Cardiac muscle cell (in vitro differentiated cells and primary cell): ENCODE results near the gene CORO7. TPM values are rescaled to one million over a fixed set of nuclear protein-coding genes. Genes with fewer than 3 reads are reported as not detected.
A peak's percentile ranks its signal among the peaks of the same experiment; 100 is the strongest.

ENCODE experiments used
- DNase-seq, 2 donors: peaks; one replicate each; pipeline versions ENCODE4 v3.0.0 to v3.0.0-alpha.2; 2010 to 2017; ENCODE audit warnings: low read depth in 1 of 2, low spot score in 1 of 2
- H3K27ac ChIP-seq: fragments of 200-600 bp; sonication (generic); 2 replicates; pipeline ENCODE4 v1.5.1; 2016
- H3K27me3 ChIP-seq: fragments of 200-600 bp; sonication (generic); 2 replicates; pipeline ENCODE4 v1.6.0; 2016; ENCODE audit warnings: control low read depth
- H3K36me3 ChIP-seq: fragments of 200-600 bp; sonication (generic); 2 replicates; pipeline ENCODE4 v1.5.1; 2016; ENCODE audit warnings: control low read depth
- H3K4me1 ChIP-seq: fragments of 200-600 bp; sonication (generic); 2 replicates; pipeline ENCODE4 v1.8.1; 2017; ENCODE audit warnings: low read depth, mild to moderate bottlenecking, mixed run types
- H3K4me3 ChIP-seq: fragments of 200-600 bp; sonication (generic); 2 replicates; pipeline ENCODE4 v1.5.1; 2016; ENCODE audit warnings: mild to moderate bottlenecking
- H3K9me3 ChIP-seq: fragments of 200-600 bp; sonication (generic); 2 replicates; pipeline ENCODE4 v1.5.1; 2017; ENCODE audit warnings: low read depth, mild to moderate bottlenecking, control low read depth
- polyA plus RNA-seq: library from polyadenylated mRNA; unstranded; fragments of >200 nt; fragmentation: Nextera tagmentation; extraction: Ambion mirVana; gene quantifications from 2 replicates; pipeline ENCODE4 v1.2.1, GENCODE V29; 2016
- total RNA-seq: library from RNA; depleted of rRNA; stranded (reverse); fragments of >200 nt; gene quantifications from 2 replicates; pipeline ENCODE4 v1.2.3, GENCODE V29; 2016
- TF ChIP-seq, protein P1 (sequence below): IDR thresholded peaks from 2 replicates; pipeline ENCODE4 v1.5.1; 2012; ENCODE audit warnings: low read depth, mild to moderate bottlenecking, low read length

Gene CORO7
- total and polyA plus RNA-seq, 2 experiments from 2014 or later = 62.1 to 66.5 TPM

DNA sequence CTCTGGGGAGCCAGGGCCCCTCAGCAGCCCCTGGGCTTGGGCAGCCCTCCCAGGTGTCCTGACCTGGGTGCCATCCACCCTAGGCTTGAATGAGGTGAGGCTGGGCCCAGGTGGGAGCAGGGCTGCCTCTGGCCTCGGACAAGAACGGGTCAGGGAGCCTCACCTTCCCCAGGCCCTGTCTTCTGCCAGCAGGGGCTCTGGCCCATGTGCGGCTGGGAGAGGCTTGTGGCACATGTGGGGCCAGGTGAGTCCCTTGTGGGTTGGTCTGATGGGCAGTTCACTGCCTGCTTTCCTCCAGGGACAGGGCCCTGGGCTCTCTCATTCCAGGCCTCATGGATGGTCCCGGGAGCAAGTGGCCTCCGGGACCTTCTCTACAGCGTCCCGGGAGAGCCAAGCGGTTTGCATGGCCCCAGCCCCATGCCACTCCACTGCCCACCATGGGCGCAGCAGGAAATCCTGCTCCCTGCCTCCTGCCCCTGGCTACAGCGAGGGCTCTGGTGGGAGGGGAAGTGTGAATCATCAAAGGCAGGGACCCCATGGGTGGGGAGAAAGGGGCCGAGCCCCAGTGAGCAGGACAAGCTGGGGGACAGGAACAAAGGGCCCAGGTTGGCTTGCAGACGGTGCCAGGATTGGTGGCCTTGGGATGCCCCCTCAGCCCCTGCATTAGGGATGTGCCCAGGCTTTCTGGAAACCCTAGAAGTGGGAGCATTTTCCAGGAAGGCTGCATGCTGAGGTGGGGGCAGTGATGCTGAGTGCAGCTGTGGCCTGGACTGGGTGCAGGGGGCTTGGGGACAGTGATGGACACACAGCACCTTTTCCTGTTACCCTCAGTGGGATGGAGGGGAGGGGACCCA lies 32.6 kb downstream of the CORO7 start:
- no peaks in the 10 kb centered on the region for H3K27me3 ChIP-seq
- H3K4me3 ChIP-seq = no peak overlapping the region
- TF ChIP-seq, protein P1, sequence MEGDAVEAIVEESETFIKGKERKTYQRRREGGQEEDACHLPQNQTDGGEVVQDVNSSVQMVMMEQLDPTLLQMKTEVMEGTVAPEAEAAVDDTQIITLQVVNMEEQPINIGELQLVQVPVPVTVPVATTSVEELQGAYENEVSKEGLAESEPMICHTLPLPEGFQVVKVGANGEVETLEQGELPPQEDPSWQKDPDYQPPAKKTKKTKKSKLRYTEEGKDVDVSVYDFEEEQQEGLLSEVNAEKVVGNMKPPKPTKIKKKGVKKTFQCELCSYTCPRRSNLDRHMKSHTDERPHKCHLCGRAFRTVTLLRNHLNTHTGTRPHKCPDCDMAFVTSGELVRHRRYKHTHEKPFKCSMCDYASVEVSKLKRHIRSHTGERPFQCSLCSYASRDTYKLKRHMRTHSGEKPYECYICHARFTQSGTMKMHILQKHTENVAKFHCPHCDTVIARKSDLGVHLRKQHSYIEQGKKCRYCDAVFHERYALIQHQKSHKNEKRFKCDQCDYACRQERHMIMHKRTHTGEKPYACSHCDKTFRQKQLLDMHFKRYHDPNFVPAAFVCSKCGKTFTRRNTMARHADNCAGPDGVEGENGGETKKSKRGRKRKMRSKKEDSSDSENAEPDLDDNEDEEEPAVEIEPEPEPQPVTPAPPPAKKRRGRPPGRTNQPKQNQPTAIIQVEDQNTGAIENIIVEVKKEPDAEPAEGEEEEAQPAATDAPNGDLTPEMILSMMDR = no peak
- DNase-seq = no peak
- H3K4me1 ChIP-seq = peaks cover 29% of the 10 kb centered on the region
- no peaks in the 10 kb centered on the region for H3K36me3 ChIP-seq
- no peaks in the 10 kb centered on the region for H3K9me3 ChIP-seq
- peak overlapping the region; percentile 52 for H3K27ac ChIP-seq

DNA sequence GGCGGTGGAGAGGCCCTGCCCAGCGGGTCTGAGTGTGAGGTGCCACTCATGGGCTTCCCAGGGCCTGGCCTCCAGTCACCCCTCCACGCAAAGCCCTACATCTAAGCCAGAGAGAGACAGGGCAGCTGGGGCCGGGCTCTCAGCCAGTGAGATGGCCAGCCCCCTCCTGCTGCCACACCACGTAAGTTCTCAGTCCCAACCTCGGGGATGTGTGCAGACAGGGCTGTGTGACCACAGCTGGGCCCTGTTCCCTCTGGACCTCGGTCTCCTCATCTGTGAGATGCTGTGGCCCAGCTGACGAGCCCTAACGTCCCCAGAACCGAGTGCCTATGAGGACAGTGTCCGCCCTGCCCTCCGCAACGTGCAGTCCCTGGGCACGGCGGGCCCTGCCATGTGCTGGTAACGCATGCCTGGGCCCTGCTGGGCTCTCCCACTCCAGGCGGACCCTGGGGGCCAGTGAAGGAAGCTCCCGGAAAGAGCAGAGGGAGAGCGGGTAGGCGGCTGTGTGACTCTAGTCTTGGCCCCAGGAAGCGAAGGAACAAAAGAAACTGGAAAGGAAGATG lies 33.5 kb downstream of the CORO7 start:
- DNase-seq = no peak
- Histone ChIP-seq H3K4me3 (no peak overlapping the region), H3K27me3 (no peaks in the 10 kb centered on the region), H3K27ac (no peak overlapping the region), H3K4me1 (peaks cover 29% of the 10 kb centered on the region), H3K9me3 (no peaks in the 10 kb centered on the region), H3K36me3 (no peaks in the 10 kb centered on the region)
- TF ChIP-seq, protein P1 = no peak

DNA sequence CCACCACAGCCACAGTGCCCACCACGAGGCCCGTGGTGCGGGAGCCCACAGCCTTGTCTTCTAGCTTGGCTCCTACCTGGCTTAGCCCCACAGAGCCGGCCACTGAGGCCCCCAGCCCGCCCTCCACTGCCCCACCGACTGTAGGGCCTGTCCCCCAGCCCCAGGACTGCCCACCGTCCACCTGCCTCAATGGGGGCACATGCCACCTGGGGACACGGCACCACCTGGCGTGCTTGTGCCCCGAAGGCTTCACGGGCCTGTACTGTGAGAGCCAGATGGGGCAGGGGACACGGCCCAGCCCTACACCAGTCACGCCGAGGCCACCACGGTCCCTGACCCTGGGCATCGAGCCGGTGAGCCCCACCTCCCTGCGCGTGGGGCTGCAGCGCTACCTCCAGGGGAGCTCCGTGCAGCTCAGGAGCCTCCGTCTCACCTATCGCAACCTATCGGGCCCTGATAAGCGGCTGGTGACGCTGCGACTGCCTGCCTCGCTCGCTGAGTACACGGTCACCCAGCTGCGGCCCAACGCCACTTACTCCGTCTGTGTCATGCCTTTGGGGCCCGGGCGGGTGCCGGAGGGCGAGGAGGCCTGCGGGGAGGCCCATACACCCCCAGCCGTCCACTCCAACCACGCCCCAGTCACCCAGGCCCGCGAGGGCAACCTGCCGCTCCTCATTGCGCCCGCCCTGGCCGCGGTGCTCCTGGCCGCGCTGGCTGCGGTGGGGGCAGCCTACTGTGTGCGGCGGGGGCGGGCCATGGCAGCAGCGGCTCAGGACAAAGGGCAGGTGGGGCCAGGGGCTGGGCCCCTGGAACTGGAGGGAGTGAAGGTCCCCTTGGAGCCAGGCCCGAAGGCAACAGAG lies 34.2 kb downstream of the CORO7 start:
- DNase-seq = no peak
- TF ChIP-seq, protein P1 = no peak
- Histone ChIP-seq H3K4me1 (peaks cover 29% of the 10 kb centered on the region), H3K36me3 (no peaks in the 10 kb centered on the region), H3K27me3 (no peaks in the 10 kb centered on the region), H3K9me3 (no peaks in the 10 kb centered on the region), H3K4me3 (no peak overlapping the region), H3K27ac (no peak overlapping the region)

DNA sequence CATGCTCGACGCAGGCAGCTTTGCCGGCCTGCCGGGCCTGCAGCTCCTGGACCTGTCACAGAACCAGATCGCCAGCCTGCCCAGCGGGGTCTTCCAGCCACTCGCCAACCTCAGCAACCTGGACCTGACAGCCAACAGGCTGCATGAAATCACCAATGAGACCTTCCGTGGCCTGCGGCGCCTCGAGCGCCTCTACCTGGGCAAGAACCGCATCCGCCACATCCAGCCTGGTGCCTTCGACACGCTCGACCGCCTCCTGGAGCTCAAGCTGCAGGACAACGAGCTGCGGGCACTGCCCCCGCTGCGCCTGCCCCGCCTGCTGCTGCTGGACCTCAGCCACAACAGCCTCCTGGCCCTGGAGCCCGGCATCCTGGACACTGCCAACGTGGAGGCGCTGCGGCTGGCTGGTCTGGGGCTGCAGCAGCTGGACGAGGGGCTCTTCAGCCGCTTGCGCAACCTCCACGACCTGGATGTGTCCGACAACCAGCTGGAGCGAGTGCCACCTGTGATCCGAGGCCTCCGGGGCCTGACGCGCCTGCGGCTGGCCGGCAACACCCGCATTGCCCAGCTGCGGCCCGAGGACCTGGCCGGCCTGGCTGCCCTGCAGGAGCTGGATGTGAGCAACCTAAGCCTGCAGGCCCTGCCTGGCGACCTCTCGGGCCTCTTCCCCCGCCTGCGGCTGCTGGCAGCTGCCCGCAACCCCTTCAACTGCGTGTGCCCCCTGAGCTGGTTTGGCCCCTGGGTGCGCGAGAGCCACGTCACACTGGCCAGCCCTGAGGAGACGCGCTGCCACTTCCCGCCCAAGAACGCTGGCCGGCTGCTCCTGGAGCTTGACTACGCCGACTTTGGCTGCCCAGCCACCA lies 35.1 kb downstream of the CORO7 start:
- H3K9me3 ChIP-seq = no peaks in the 10 kb centered on the region
- no peak overlapping the region for H3K4me3 ChIP-seq
- H3K4me1 ChIP-seq = peaks cover 29% of the 10 kb centered on the region
- no peak for DNase-seq
- H3K27me3 ChIP-seq = no peaks in the 10 kb centered on the region
- no peak overlapping the region for H3K27ac ChIP-seq
- TF ChIP-seq, protein P1 = no peak
- no peaks in the 10 kb centered on the region for H3K36me3 ChIP-seq
